ENCODE measurements around the gene HAUS5. TPM values are rescaled to one million over a fixed set of nuclear protein-coding genes. Genes with fewer than 3 reads are reported as not detected.

Gene HAUS5
- total and polyA plus RNA-seq, 5 donors from 2014 or later, result 5.1 to 25.9 (median 6.9) TPM

DNA sequence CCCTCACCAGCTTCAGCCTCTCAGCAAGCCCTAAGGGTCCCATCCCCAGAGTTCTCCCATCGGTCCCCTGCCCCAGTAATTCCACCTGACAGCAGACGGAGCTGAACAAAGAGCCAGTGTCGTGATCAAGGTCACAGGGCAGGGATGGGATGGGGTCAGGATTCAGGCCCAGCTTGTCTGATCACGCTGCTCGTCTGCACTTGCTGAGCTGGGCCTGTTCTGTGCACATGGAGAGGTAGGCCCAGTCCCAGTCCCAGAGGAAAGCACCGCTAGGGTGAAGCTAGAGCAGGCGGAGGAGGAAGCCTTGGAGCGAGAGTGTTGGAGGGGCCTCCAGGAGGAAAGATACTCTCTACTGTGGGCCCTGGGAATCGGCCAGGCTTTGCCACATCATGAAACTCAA lies 9.2 kb downstream of the HAUS5 start:
- Histone ChIP-seq H3K36me3 (ENCODE audit: control insufficient read depth, insufficient read depth, low read length) (peaks cover 15% of the 10 kb centered on the region), H3K4me3 (ENCODE audit: low read depth, low read length) (no peak overlapping the region), H3K9me3 (ENCODE audit: control insufficient read depth in 2 of 2, low read length in 2 of 2) (no peaks in the 10 kb centered on the region), H3K27ac (ENCODE audit: insufficient read depth, low read length, poor library complexity, severe bottlenecking) (no peak overlapping the region), H3K27me3 (ENCODE audit: control insufficient read depth, insufficient read depth, low read length) (no peaks in the 10 kb centered on the region), H3K4me1 (ENCODE audit: control insufficient read depth, insufficient read depth, low read length, poor library complexity, severe bottlenecking) (no peaks in the 10 kb centered on the region)
- Mint-ChIP-seq H3K27ac (peak overlapping the region in 1 of 3 donors; percentile 77), H3K4me1 (peaks cover 0 to 2% (median 0%) of the 10 kb centered on the region in 4 donors), H3K27me3 (no peaks in the 10 kb centered on the region), H3K4me3 (no peak overlapping the region), H3K9me3 (peaks cover 0 to 1% (median 0%) of the 10 kb centered on the region in 7 donors), H3K36me3 (peaks cover 12% of the 10 kb centered on the region)
- DNase-seq (no peak), ATAC-seq (ENCODE audit: low read depth in 2 of 2) (no peak)

DNA sequence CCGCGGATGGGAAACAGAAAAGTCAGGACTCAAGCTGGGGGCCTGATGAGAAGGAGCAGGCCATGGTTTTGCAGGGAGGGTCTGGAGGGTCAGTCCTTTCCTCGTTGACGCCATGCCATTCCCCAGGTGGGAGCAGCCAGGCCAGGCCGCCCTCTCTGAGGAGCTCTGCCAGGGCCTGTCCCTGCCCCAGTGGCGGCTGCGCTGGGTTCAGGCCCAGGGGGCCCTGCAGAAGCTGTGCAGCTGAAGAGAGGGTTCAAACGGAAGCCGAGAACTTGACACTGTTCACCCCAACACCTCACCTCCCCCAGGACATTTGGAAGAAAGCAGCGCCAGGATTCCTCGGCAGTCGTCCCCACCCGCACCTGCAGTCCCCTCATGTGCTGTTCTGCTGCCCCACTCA lies 10.2 kb downstream of the HAUS5 start:
- H3K27ac Mint-ChIP-seq, result no peak overlapping the region
- H3K9me3 Mint-ChIP-seq, result peaks cover 0 to 1% (median 0%) of the 10 kb centered on the region in 7 donors
- H3K9me3 ChIP-seq (ENCODE audit: control insufficient read depth in 2 of 2, low read length in 2 of 2), result no peaks in the 10 kb centered on the region
- no peak overlapping the region for H3K4me3 ChIP-seq (ENCODE audit: low read depth, low read length)
- peaks cover 12% of the 10 kb centered on the region for H3K36me3 Mint-ChIP-seq
- no peaks in the 10 kb centered on the region for H3K27me3 Mint-ChIP-seq
- no peak overlapping the region for H3K27ac ChIP-seq (ENCODE audit: insufficient read depth, low read length, poor library complexity, severe bottlenecking)
- no peak for DNase-seq
- ATAC-seq (ENCODE audit: low read depth in 2 of 2), result no peak
- H3K4me1 ChIP-seq (ENCODE audit: control insufficient read depth, insufficient read depth, low read length, poor library complexity, severe bottlenecking), result no peaks in the 10 kb centered on the region
- H3K36me3 ChIP-seq (ENCODE audit: control insufficient read depth, insufficient read depth, low read length), result peaks cover 11% of the 10 kb centered on the region
- H3K4me1 Mint-ChIP-seq, result peaks cover 0 to 2% (median 0%) of the 10 kb centered on the region in 4 donors
- no peaks in the 10 kb centered on the region for H3K27me3 ChIP-seq (ENCODE audit: control insufficient read depth, insufficient read depth, low read length)
- no peak overlapping the region for H3K4me3 Mint-ChIP-seq

DNA sequence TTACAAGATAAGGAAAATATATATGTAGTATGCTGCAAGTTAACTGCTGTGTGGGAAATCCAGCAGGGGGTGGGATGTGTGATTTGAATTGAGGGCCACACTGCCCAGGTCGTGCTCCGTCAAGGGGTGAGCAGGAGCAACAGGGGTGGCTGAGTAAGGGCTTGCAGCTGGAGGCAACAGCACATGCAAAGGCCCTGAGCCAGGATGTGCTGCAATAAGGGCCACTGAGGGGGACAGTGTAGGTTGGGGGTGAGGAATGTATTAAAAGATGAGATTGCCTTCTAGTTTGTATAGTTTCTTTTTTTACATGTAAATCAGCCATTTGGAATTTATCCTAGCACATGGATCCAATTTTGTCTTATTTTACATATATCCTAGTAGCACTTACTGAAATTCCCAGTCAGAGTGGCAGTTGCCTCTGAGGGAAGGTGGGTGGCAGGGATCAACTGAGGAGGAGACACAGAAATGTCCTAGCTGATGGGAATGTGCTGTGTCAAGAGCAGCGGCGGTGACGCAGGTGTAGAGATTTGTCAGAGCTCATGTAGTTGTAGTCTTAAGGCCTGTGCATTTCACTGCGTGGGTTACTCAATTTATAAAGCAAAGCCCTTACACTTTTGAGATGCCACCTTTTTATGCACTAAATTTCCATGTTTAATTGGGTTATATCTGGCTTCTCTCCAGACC lies 10.9 kb downstream of the HAUS5 start:
- peak overlapping the region in 1 of 4 donors; percentile 51 for H3K4me3 Mint-ChIP-seq
- no peaks in the 10 kb centered on the region for H3K9me3 ChIP-seq (ENCODE audit: control insufficient read depth in 2 of 2, low read length in 2 of 2)
- peaks cover 12% of the 10 kb centered on the region for H3K36me3 Mint-ChIP-seq
- peaks cover 0 to 1% (median 0%) of the 10 kb centered on the region in 7 donors for H3K9me3 Mint-ChIP-seq
- no peak overlapping the region for H3K27ac ChIP-seq (ENCODE audit: insufficient read depth, low read length, poor library complexity, severe bottlenecking)
- H3K4me1 Mint-ChIP-seq, result peaks cover 0 to 5% (median 5%) of the 10 kb centered on the region in 4 donors
- H3K36me3 ChIP-seq (ENCODE audit: control insufficient read depth, insufficient read depth, low read length), result peaks cover 11% of the 10 kb centered on the region
- H3K27me3 Mint-ChIP-seq, result no peaks in the 10 kb centered on the region
- H3K27me3 ChIP-seq (ENCODE audit: control insufficient read depth, insufficient read depth, low read length), result no peaks in the 10 kb centered on the region
- ATAC-seq (ENCODE audit: low read depth in 2 of 2) (no peak), DNase-seq (no peak)
- peak overlapping the region in 2 of 3 donors; percentile 32 to 79 for H3K27ac Mint-ChIP-seq
- H3K4me3 ChIP-seq (ENCODE audit: low read depth, low read length), result no peak overlapping the region
- H3K4me1 ChIP-seq (ENCODE audit: control insufficient read depth, insufficient read depth, low read length, poor library complexity, severe bottlenecking), result peaks cover 6% of the 10 kb centered on the region

DNA sequence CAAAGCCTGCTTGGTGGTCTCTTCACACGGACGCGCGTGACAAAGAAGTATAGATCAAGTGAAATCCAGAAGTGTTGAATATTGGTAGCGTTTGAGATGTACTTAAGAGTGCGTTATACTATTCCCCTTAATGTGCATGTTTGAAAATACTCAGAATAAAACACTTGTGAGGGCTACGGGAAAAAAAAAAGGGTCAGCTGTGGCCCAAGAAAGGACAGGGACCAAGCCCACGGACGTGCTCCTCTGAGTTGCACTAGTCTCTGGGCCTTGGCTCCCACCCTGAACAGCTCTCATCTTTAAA lies 15.7 kb downstream of the HAUS5 start:
- no peak for ATAC-seq (ENCODE audit: low read depth in 2 of 2)

DNA sequence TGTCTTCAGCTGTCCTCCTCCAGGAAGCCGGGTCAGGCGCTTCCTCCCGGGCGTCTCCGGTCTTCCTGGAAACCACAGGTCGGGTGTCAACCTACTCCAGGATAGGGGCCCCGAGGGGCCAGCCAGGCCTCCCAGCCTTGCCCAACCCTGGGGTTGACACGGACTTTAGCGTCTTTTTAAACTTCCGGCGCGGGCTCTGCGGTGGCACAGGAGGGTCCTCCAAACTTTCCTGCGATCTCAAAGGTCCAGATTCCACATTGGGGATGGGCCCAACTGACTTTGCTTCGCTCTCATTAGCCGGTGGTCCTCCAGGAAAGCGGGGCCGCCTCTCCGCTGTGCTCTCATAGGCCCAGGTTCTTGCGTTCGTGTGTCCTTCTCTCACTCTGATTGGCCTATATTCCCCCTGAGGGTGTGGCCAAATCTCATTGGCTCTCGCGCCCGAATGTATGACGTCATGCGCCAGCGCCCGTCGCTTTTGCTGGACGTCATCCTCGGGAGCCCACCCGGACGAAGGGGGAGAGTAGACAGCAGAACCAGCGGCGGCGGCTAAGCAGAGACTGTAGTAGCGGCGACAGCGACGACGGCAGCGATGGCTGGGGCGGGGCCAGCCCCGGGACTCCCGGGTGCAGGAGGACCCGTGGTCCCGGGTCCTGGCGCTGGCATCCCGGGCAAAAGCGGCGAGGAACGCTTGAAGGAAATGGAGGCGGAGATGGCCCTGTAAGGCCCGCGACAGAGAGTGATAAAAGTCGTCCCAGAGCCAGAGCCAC lies 16.2 kb downstream of the HAUS5 start, which contains the start of gene RBM42:
TSS of gene RBM42 (plus strand) at position 472 of the 767 bp plus-strand sequence. CDS start at position 590, 118 bp downstream.
- Histone ChIP-seq H3K9me3 (ENCODE audit: control insufficient read depth in 2 of 2, low read length in 2 of 2) (no peaks in the 10 kb centered on the region), H3K27me3 (ENCODE audit: control insufficient read depth, insufficient read depth, low read length) (no peaks in the 10 kb centered on the region), H3K36me3 (ENCODE audit: control insufficient read depth, insufficient read depth, low read length) (peaks cover 30% of the 10 kb centered on the region), H3K4me3 (ENCODE audit: low read depth, low read length) (peak within 1 kb of the TSS; percentile 88), H3K4me1 (ENCODE audit: control insufficient read depth, insufficient read depth, low read length, poor library complexity, severe bottlenecking) (peaks cover 16% of the 10 kb centered on the region), H3K27ac (ENCODE audit: insufficient read depth, low read length, poor library complexity, severe bottlenecking) (peak within 1 kb of the TSS; percentile 86)
- Mint-ChIP-seq H3K27me3 (no peaks in the 10 kb centered on the region), H3K4me1 (peaks cover 6 to 37% (median 16%) of the 10 kb centered on the region in 4 donors), H3K36me3 (peaks cover 32% of the 10 kb centered on the region), H3K27ac (peak within 1 kb of the TSS; percentile 98 to 99 (median 99)), H3K4me3 (peak within 1 kb of the TSS; percentile 94 to 100 (median 98)), H3K9me3 (peaks cover 0 to 1% (median 0%) of the 10 kb centered on the region in 7 donors)
- peak; percentile 99 to 100 for ATAC-seq (ENCODE audit: low read depth in 2 of 2)
- peak; percentile 95 to 99 (median 97) for DNase-seq

More for the DNA sequence above, 15.7 kb downstream of the HAUS5 start:
- peaks cover 27% of the 10 kb centered on the region for H3K36me3 ChIP-seq (ENCODE audit: control insufficient read depth, insufficient read depth, low read length)
- Mint-ChIP-seq H3K36me3 (peaks cover 29% of the 10 kb centered on the region), H3K9me3 (peaks cover 0 to 1% (median 0%) of the 10 kb centered on the region in 7 donors), H3K4me3 (peak overlapping the region; percentile 94 to 100 (median 98)), H3K4me1 (peaks cover 6 to 34% (median 15%) of the 10 kb centered on the region in 4 donors), H3K27me3 (no peaks in the 10 kb centered on the region), H3K27ac (peak overlapping the region; percentile 98 to 99 (median 99))
- peak overlapping the region; percentile 88 for H3K4me3 ChIP-seq (ENCODE audit: low read depth, low read length)
- H3K9me3 ChIP-seq (ENCODE audit: control insufficient read depth in 2 of 2, low read length in 2 of 2), result no peaks in the 10 kb centered on the region
- peaks cover 16% of the 10 kb centered on the region for H3K4me1 ChIP-seq (ENCODE audit: control insufficient read depth, insufficient read depth, low read length, poor library complexity, severe bottlenecking)
- H3K27me3 ChIP-seq (ENCODE audit: control insufficient read depth, insufficient read depth, low read length), result no peaks in the 10 kb centered on the region
- H3K27ac ChIP-seq (ENCODE audit: insufficient read depth, low read length, poor library complexity, severe bottlenecking), result peak overlapping the region; percentile 86
- no peak for DNase-seq

DNA sequence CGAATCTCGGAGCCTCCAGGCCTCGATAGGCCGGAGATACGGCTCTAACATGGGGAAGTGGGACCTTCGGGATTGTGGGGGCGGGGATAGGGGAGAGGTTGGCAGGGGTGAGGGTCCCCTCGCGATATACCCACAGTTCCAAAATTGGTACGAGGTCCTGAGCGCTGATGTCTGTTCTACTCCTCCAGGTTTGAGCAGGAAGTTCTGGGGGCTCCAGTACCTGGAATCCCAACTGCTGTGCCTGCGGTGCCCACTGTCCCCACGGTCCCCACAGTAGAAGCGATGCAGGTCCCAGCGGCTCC lies 16.7 kb downstream of the HAUS5 start:
- no peaks in the 10 kb centered on the region for H3K27me3 Mint-ChIP-seq
- ATAC-seq (ENCODE audit: low read depth in 2 of 2), result no peak
- H3K9me3 ChIP-seq (ENCODE audit: control insufficient read depth in 2 of 2, low read length in 2 of 2), result no peaks in the 10 kb centered on the region
- H3K9me3 Mint-ChIP-seq, result peaks cover 0 to 1% (median 0%) of the 10 kb centered on the region in 7 donors
- peak overlapping the region; percentile 86 for H3K27ac ChIP-seq (ENCODE audit: insufficient read depth, low read length, poor library complexity, severe bottlenecking)
- H3K27ac Mint-ChIP-seq, result peak overlapping the region in 2 of 3 donors; percentile 98 to 99
- peak overlapping the region; percentile 74 for H3K4me3 ChIP-seq (ENCODE audit: low read depth, low read length)
- peaks cover 6 to 37% (median 16%) of the 10 kb centered on the region in 4 donors for H3K4me1 Mint-ChIP-seq
- peaks cover 32% of the 10 kb centered on the region for H3K36me3 Mint-ChIP-seq
- H3K4me1 ChIP-seq (ENCODE audit: control insufficient read depth, insufficient read depth, low read length, poor library complexity, severe bottlenecking), result peaks cover 16% of the 10 kb centered on the region
- H3K36me3 ChIP-seq (ENCODE audit: control insufficient read depth, insufficient read depth, low read length), result peaks cover 34% of the 10 kb centered on the region
- no peak for DNase-seq
- no peaks in the 10 kb centered on the region for H3K27me3 ChIP-seq (ENCODE audit: control insufficient read depth, insufficient read depth, low read length)
- H3K4me3 Mint-ChIP-seq, result peak overlapping the region; percentile 94 to 100 (median 98)

DNA sequence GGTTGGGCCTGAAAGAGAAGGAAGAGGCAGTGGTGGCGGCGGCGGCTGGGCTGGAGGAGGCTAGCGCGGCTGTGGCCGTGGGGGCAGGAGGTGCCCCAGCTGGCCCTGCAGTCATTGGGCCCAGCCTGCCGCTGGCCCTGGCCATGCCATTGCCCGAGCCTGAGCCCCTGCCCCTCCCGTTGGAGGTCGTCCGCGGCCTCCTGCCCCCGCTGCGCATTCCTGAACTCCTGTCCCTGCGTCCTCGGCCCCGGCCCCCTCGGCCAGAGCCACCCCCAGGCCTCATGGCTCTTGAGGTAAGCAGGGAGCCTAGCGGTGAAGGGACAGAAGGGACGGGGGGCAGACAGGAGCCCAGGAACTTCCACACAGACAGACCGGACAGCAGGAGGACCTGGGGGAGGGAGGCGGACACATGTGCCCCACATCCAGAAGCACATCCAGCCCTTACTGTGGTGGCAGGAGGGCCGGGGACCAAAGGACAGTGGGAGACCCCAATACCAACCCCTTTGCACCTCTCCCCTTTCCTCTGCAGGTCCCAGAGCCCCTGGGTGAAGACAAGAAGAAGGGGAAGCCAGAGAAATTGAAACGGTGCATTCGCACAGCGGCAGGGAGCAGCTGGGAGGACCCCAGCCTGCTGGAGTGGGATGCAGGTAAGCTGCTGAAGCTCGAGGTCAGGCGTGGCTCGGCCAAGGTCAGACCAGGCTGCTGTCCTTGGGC lies 21.3 kb downstream of the HAUS5 start:
- H3K4me1 Mint-ChIP-seq, result peaks cover 6 to 29% (median 8%) of the 10 kb centered on the region in 4 donors
- no peaks in the 10 kb centered on the region for H3K27me3 Mint-ChIP-seq
- H3K4me3 Mint-ChIP-seq, result no peak overlapping the region
- H3K27ac Mint-ChIP-seq, result no peak overlapping the region
- no peaks in the 10 kb centered on the region for H3K9me3 ChIP-seq (ENCODE audit: control insufficient read depth in 2 of 2, low read length in 2 of 2)
- peaks cover 10% of the 10 kb centered on the region for H3K4me1 ChIP-seq (ENCODE audit: control insufficient read depth, insufficient read depth, low read length, poor library complexity, severe bottlenecking)
- H3K27ac ChIP-seq (ENCODE audit: insufficient read depth, low read length, poor library complexity, severe bottlenecking), result no peak overlapping the region
- no peak for DNase-seq
- H3K36me3 Mint-ChIP-seq, result peaks cover 41% of the 10 kb centered on the region
- peaks cover 65% of the 10 kb centered on the region for H3K36me3 ChIP-seq (ENCODE audit: control insufficient read depth, insufficient read depth, low read length)
- H3K27me3 ChIP-seq (ENCODE audit: control insufficient read depth, insufficient read depth, low read length), result no peaks in the 10 kb centered on the region
- no peak for ATAC-seq (ENCODE audit: low read depth in 2 of 2)
- no peaks in the 10 kb centered on the region for H3K9me3 Mint-ChIP-seq
- no peak overlapping the region for H3K4me3 ChIP-seq (ENCODE audit: low read depth, low read length)
